HepG2 (cell line): ENCODE data around the gene POP7. TPM values are rescaled to one million over a fixed set of nuclear protein-coding genes. Genes with fewer than 3 reads are reported as not detected.
A peak's percentile ranks its signal among the peaks of the same experiment; 100 is the strongest.

Experiments used
- ATAC-seq: fragments of 200-7000 bp; cut with Tn5 transposase; 3 replicates; pipeline ENCODE4 v1.9.1; 2020; ENCODE audit warnings: mild to moderate bottlenecking, moderate library complexity
- BruUV-seq: library from RNA; stranded (reverse); fragments of 400-500 nt; replicated peaks from 2 replicates; lab custom pipeline; 2021; lab: Mats Ljungman, UMichigan
- CTCF ChIA-PET: fragments of 300-600 bp; formaldehyde crosslinking; extraction: SDS; loops from one replicate; lab custom pipeline; 2021; ENCODE audit warnings: low total read pairs, inconsistent platforms, low intra/inter-chr PET ratio; lab: Yijun Ruan, JAX
- POLR2A ChIA-PET: fragments of 350-600 bp; sonication (Branson Sonifier 250); formaldehyde crosslinking; loops from one replicate; lab custom pipeline; 2020; ENCODE audit warnings: antibody characterized with exemption, inconsistent platforms; lab: Yijun Ruan, JAX
- DNase-seq: peaks from one replicate; pipeline ENCODE4 v3.0.0-alpha.2; 2015; ENCODE audit warnings: low spot score
- FAIRE-seq: peaks from 3 replicates; lab custom pipeline; 2011; peaks lifted over from hg19 to GRCh38; lab: Jason Lieb, UNC
- H2AFZ ChIP-seq: one replicate; pipeline ENCODE4 v1.6.1; 2011; ENCODE audit warnings: low read length, inconsistent platforms
- H3K27ac ChIP-seq: fragments of 300-600 bp; 3 replicates; pipeline ENCODE4 v1.8.0; 2011; ENCODE audit warnings: mixed run types, mild to moderate bottlenecking, mixed read lengths, low read length, inconsistent platforms; ENCODE audit not compliant: insufficient read depth; ENCODE audit errors: extremely low read length
- H3K27me3 ChIP-seq, 2 experiments: fragments of 200-600 bp in 1 of 2; 2 replicates in 1 of 2; 3 replicates in 1 of 2; pipeline versions ENCODE4 v1.6.0 to v1.8.0; 2011; ENCODE audit warnings: low read length in 2 of 2, mild to moderate bottlenecking in 2 of 2, moderate library complexity in 2 of 2, inconsistent platforms in 1 of 2; ENCODE audit not compliant: insufficient read depth in 2 of 2, control insufficient read depth in 1 of 2
- H3K36me3 ChIP-seq, 2 experiments: fragments of 200-600 bp in 1 of 2; replicated peaks in 1 of 2; 2 replicates in 1 of 2; 3 replicates in 1 of 2; pipeline versions ENCODE4 v1.5.1 to v1.8.0; 2011; ENCODE audit warnings: low read length in 2 of 2, inconsistent platforms in 1 of 2; ENCODE audit not compliant: insufficient read depth in 2 of 2, control insufficient read depth in 1 of 2
- H3K4me1 ChIP-seq: 2 replicates; pipeline ENCODE4 v1.5.1; 2012; ENCODE audit warnings: low read length, inconsistent platforms; ENCODE audit not compliant: insufficient read depth
- H3K4me2 ChIP-seq: 2 replicates; pipeline ENCODE4 v1.6.0; 2011; ENCODE audit warnings: low read depth, low read length, inconsistent platforms
- H3K4me3 ChIP-seq, 3 experiments: fragments of 200-600 bp in 1 of 3; sonication (generic), shearing (Covaris generic) in 1 of 3; replicated peaks in 1 of 3; 2 replicates each; pipeline ENCODE4 v1.5.1; 2011 to 2016; ENCODE audit warnings: low read length in 3 of 3, inconsistent platforms in 2 of 3, low read depth in 2 of 3, mild to moderate bottlenecking in 2 of 3, control low read depth in 1 of 3, mixed read lengths in 1 of 3; ENCODE audit not compliant: insufficient read depth in 1 of 3
- H3K79me2 ChIP-seq: one replicate; pipeline ENCODE4 v1.6.1; 2011; ENCODE audit warnings: low read length, inconsistent platforms; ENCODE audit not compliant: insufficient read depth
- H3K9ac ChIP-seq: 2 replicates; pipeline ENCODE4 v1.6.0; 2011; ENCODE audit warnings: mild to moderate bottlenecking, low read depth, low read length, inconsistent platforms; ENCODE audit not compliant: insufficient read depth
- H3K9me3 ChIP-seq: 2 replicates; pipeline ENCODE4 v1.5.1; 2012; ENCODE audit warnings: mild to moderate bottlenecking, low read length
- H4K20me1 ChIP-seq: 2 replicates; pipeline ENCODE4 v1.6.0; 2011; ENCODE audit warnings: inconsistent platforms, mild to moderate bottlenecking, low read length, moderate library complexity; ENCODE audit not compliant: insufficient read depth
- CEBPB ChIP-seq: IDR thresholded peaks from 2 replicates; pipeline ENCODE4 v1.6.1; 2011; ENCODE audit warnings: low read depth, low read length, improper control_type of control experiment, borderline replicate concordance
- CEBPG ChIP-seq: IDR thresholded peaks from 2 replicates; pipeline ENCODE4 v1.6.1; 2016
- MAFG ChIP-seq: sonication (generic); formaldehyde crosslinking; IDR thresholded peaks from 2 replicates; pipeline ENCODE4 v1.5.1; 2020; ENCODE audit warnings: mild to moderate bottlenecking, missing genetic modification reagents
- MXI1 ChIP-seq: IDR thresholded peaks from 3 replicates; pipeline ENCODE4 v1.6.1; 2012; ENCODE audit warnings: low read depth, low read length, inconsistent platforms, borderline replicate concordance
- PRPF4 ChIP-seq: fragments of 200-400 bp; formaldehyde crosslinking; IDR thresholded peaks from 2 replicates; pipeline ENCODE4 v1.6.1; 2016; ENCODE audit warnings: low read length, low read depth; ENCODE audit not compliant: poor library complexity, severe bottlenecking
- RBM39 ChIP-seq: fragments of 200-400 bp; formaldehyde crosslinking; IDR thresholded peaks from one replicate; pipeline ENCODE4 v1.6.1; 2018; ENCODE audit warnings: antibody characterized with exemption, mild to moderate bottlenecking, low read depth, low read length; ENCODE audit not compliant: poor library complexity, severe bottlenecking
- RERE ChIP-seq: IDR thresholded peaks from 2 replicates; pipeline ENCODE4 v1.6.1; 2016; ENCODE audit warnings: low read depth, missing genetic modification reagents, missing compliant biosample characterization
- SIX1 ChIP-seq: sonication (generic); formaldehyde crosslinking; IDR thresholded peaks from 2 replicates; pipeline ENCODE4 v1.4.0; 2020; ENCODE audit warnings: missing genetic modification reagents, borderline replicate concordance
- SNAI1 ChIP-seq: sonication (generic); formaldehyde crosslinking; IDR thresholded peaks from 2 replicates; pipeline ENCODE4 v1.5.0; 2020; ENCODE audit warnings: mild to moderate bottlenecking, missing genetic modification reagents, borderline replicate concordance
- TOE1 ChIP-seq: sonication (generic); formaldehyde crosslinking; IDR thresholded peaks from 2 replicates; pipeline ENCODE4 v1.4.0; 2020; ENCODE audit warnings: mild to moderate bottlenecking, missing genetic modification reagents
- ZNF652 ChIP-seq: IDR thresholded peaks from 2 replicates; pipeline ENCODE4 v1.6.1; 2016; ENCODE audit warnings: low read depth, borderline replicate concordance
- ZNF7 ChIP-seq: IDR thresholded peaks from 2 replicates; pipeline ENCODE4 v1.6.1; 2016; ENCODE audit warnings: missing biosample characterization, missing genetic modification reagents
- ZNF768 ChIP-seq: sonication (generic); formaldehyde crosslinking; IDR thresholded peaks from 2 replicates; pipeline ENCODE4 v1.4.0; 2020; ENCODE audit warnings: missing genetic modification reagents
- WGBS: methylation state at CpG from one replicate; pipeline ENCODE4 v1.1.6; 2017; ENCODE audit warnings: low lambda C conversion rate; 5-methylcytosine and 5-hydroxymethylcytosine counted together
- in situ Hi-C: cut with HindIII; loops from 2 replicates; pipeline ENCODE4 v1.10.0; 2017; ENCODE audit warnings: low pct_unique_long_range_greater_than_20kb; ENCODE audit not compliant: extremely low pct_ligation_motif_present
- intact Hi-C: fragments of 100-400 bp; cut with micrococcal nuclease; formaldehyde crosslinking; loops from one replicate; pipeline ENCODE4 v1.10.0; 2022; ENCODE audit not compliant: unreplicated experiment
- polyA plus RNA-seq, 8 experiments: library from polyadenylated mRNA; depleted of rRNA in 3 of 8; stranded (reverse) in 7 of 8; unstranded in 1 of 8; fragments of >200 nt; fragmentation: Illumina TruSeq in 4 of 8; extraction: Trizol in 4 of 8; gene quantifications; 2 replicates each; pipeline versions ENCODE4 v1.2.1 to v1.2.3, GENCODE V29; 2011 to 2016; ENCODE audit warnings: low read depth in 4 of 8, missing spikeins in 1 of 8, mixed read lengths in 1 of 8; ENCODE audit not compliant: insufficient read depth in 1 of 8
- total RNA-seq, 5 experiments: library from RNA; depleted of rRNA; stranded (reverse); fragments of >200 nt; fragmentation: Illumina TruSeq; extraction: Trizol; gene quantifications; 2 replicates each; pipeline ENCODE4 v1.2.3, GENCODE V29; 2016; ENCODE audit warnings: low read depth in 1 of 5

POP7 gene
- total and polyA plus RNA-seq, 2 of the 13 experiments (the other 11 are each of a cell fraction or from before 2014, with no cell fraction given): 63.9 to 91.1 TPM

- peak overlapping the region; percentile 8; the same call in 1 of the 2 replicates for H3K4me2 ChIP-seq
- BruUV-seq: no TSS peak
- no peak overlapping the region for H3K9ac ChIP-seq
- DNase-seq: no peak
- in situ Hi-C loops (no loop called here), intact Hi-C loops (no loop called here)
- peaks cover 88% of the 10 kb centered on the region for H3K4me1 ChIP-seq
- WGBS: 6% methylated on average over 3 of the region's 3 CpGs
- TF ChIP-seq ZNF7 (CRISPR knock-in tag) (no peak), CEBPB (peak; percentile 66; the same call in 1 of the 2 replicates), ZNF768 (CRISPR knock-in tag) (peak; percentile 91), ZNF652 (peak; percentile 94), TOE1 (CRISPR knock-in tag) (no peak), CEBPG (CRISPR knock-in tag) (peak; percentile 64)
- H3K27ac ChIP-seq: no peak overlapping the region
- FAIRE-seq: no peak
- no peak overlapping the region for H2AFZ ChIP-seq
- no peaks in the 10 kb centered on the region; a peak in 1 of 5 replicates for H3K27me3 ChIP-seq
- H3K4me3 ChIP-seq: no peak overlapping the region
- H4K20me1 ChIP-seq: no peaks in the 10 kb centered on the region
- H3K79me2 ChIP-seq: no peaks in the 10 kb centered on the region
- no peaks in the 10 kb centered on the region for H3K9me3 ChIP-seq
- ChIA-PET POLR2A (interaction anchor here (0.6 to 1.0 kb wide), 4 partner anchors 23 to 184 kb away, joined by 3 to 6 read pairs (median 3); partner anchors contain the start of genes FBXO24, LRCH4 and POP7), CTCF (no interaction called here)
- no peaks in the 10 kb centered on the region for H3K36me3 ChIP-seq
- ATAC-seq: peak; percentile 24; the same call in 2 of the 3 replicates
Observed at GRCh38 chr7:100730136-100730800, 24.3 kb downstream of the POP7 start.

- Histone ChIP-seq H3K27ac (no peak overlapping the region), H2AFZ (no peak overlapping the region), H3K4me1 (peaks cover 89% of the 10 kb centered on the region), H3K79me2 (no peaks in the 10 kb centered on the region), H3K4me2 (no peak overlapping the region), H4K20me1 (no peaks in the 10 kb centered on the region), H3K27me3 (no peaks in the 10 kb centered on the region; a peak in 1 of 5 replicates), H3K9ac (no peak overlapping the region), H3K9me3 (no peaks in the 10 kb centered on the region), H3K4me3 (no peak overlapping the region), H3K36me3 (no peaks in the 10 kb centered on the region)
- FAIRE-seq (no peak), DNase-seq (no peak), ATAC-seq (no peak)
- in situ Hi-C loops (no loop called here), intact Hi-C loops (no loop called here)
- ChIA-PET CTCF (no interaction called here), POLR2A (interaction anchor here (1.1 kb wide), 1 partner anchor 96 kb away, joined by 3 read pairs; no protein-coding TSS in a partner anchor)
- no TSS peak for BruUV-seq
- 39% methylated on average over 9 of the region's 11 CpGs for WGBS
- TF ChIP-seq MAFG (CRISPR knock-in tag): no peak
- TF ChIP-seq RERE (CRISPR knock-in tag): no peak
- no peak for TF ChIP-seq SNAI1 (CRISPR knock-in tag)
- no peak for TF ChIP-seq MXI1
- no peak for TF ChIP-seq SIX1
- TF ChIP-seq RBM39: no peak
- TF ChIP-seq PRPF4: no peak
Observed at GRCh38 chr7:100731937-100732636, 26.2 kb downstream of the POP7 start.
